Measurements from ENCODE around the gene DNM3. TPM values are rescaled to one million over a fixed set of nuclear protein-coding genes. Genes with fewer than 3 reads are reported as not detected.

Gene DNM3
- total and polyA plus RNA-seq, 2 donors (not counting 3 experiments of a cell fraction or from before 2014, with no cell fraction given) = 1.4 to 2.5 TPM

- no peaks in the 10 kb centered on the region for H3K36me3 ChIP-seq (ENCODE audit: control insufficient read depth in 2 of 2, extremely low read depth in 1 of 2, insufficient read depth in 2 of 2, low read length in 2 of 2)
- CTCF ChIA-PET = no interaction called here
- no peak overlapping the region for H2AFZ ChIP-seq (ENCODE audit: low read depth, low read length)
- TF ChIP-seq CTCF (IDR thresholded peaks at IDR 0.05; ENCODE audit: extremely low read depth in 1 of 2, insufficient read depth in 1 of 2, low read depth in 1 of 2, low read length in 2 of 2) = no peak
- no peak for TF ChIP-seq GATA2 (IDR thresholded peaks at IDR 0.05; ENCODE audit: insufficient read depth, insufficient read length, low read depth, low read length)
- no peak for TF ChIP-seq MAX (IDR thresholded peaks at IDR 0.05; ENCODE audit: insufficient read depth, insufficient read length)
- no peak for TF ChIP-seq JUN (IDR thresholded peaks at IDR 0.05; ENCODE audit: borderline replicate concordance, insufficient read depth, insufficient read length, low read depth)
- TF ChIP-seq POLR2AphosphoS5 (IDR thresholded peaks at IDR 0.05; ENCODE audit: insufficient read depth, low read depth, low read length) = no peak
- no peak for TF ChIP-seq FOS (IDR thresholded peaks at IDR 0.05; ENCODE audit: borderline replicate concordance, insufficient read depth, low read length)
- no peak for TF ChIP-seq MYC (IDR thresholded peaks at IDR 0.05; ENCODE audit: low read depth, low read length)
- TF ChIP-seq EZH2 (IDR thresholded peaks at IDR 0.05; ENCODE audit: borderline replicate concordance, low read depth, low read length, severe bottlenecking) = no peak
- no peak for TF ChIP-seq POLR2A (IDR thresholded peaks at IDR 0.05; ENCODE audit: low read depth, low read length)
- no TSS peak for BruUV-seq (replicated peaks)
- H3K4me3 ChIP-seq (replicated peaks in 1 of 3; ENCODE audit: insufficient read depth in 1 of 3, low read depth in 1 of 3, low read length in 3 of 3) = no peak overlapping the region
- H3K4me2 ChIP-seq (ENCODE audit: insufficient read depth, low read length) = no peak overlapping the region
- POLR2A ChIA-PET = no interaction called here
- H3K4me1 ChIP-seq (ENCODE audit: control insufficient read depth, extremely low read depth, insufficient read depth, low read length) = no peaks in the 10 kb centered on the region
- no peaks in the 10 kb centered on the region for H3K79me2 ChIP-seq (ENCODE audit: control insufficient read depth, insufficient read depth, low read length)
- no peaks in the 10 kb centered on the region for H3K9me1 ChIP-seq (replicated peaks; ENCODE audit: control insufficient read depth, extremely low read depth, insufficient read depth, low read length)
- H4K20me1 ChIP-seq (replicated peaks; ENCODE audit: control insufficient read depth, extremely low read depth, insufficient read depth, low read length) = no peaks in the 10 kb centered on the region
- intact Hi-C loops (cut with micrococcal nuclease) (no loop called here), dilution Hi-C loops (cut with MboI; ENCODE audit: extremely low pct_ligation_motif_present, low sequenced_read_pairs) (no loop called here)
- FAIRE-seq = no peak
- no peak overlapping the region for H3K27ac ChIP-seq (ENCODE audit: insufficient read depth, low read depth, low read length)
- H3K9me3 ChIP-seq (replicated peaks; ENCODE audit: control insufficient read depth, insufficient read depth, low read length) = no peaks in the 10 kb centered on the region
- DNase-seq (ENCODE audit: low read depth, low spot score) = no peak
- no peak overlapping the region for H3K9ac ChIP-seq (replicated peaks; ENCODE audit: extremely low read depth, insufficient read depth, low read length)
- no peaks in the 10 kb centered on the region for H3K27me3 ChIP-seq (ENCODE audit: control insufficient read depth in 2 of 2, insufficient read depth in 2 of 2, low read length in 2 of 2)
These were observed 48.8 kb downstream of the DNM3 start for GRCh38 chr1:171890131-171890530.
